Ishikawa (cell line): ENCODE data around the gene ITSN2.

Experiments
- CEBPB ChIP-seq: IDR thresholded peaks from 2 replicates; pipeline ENCODE4 v1.6.1; 2012
- EGR1 ChIP-seq: IDR thresholded peaks from 2 replicates; pipeline ENCODE4 v1.6.1; 2012
- EP300 ChIP-seq: IDR thresholded peaks from 2 replicates; pipeline ENCODE4 v1.6.1; 2012; ENCODE audit warnings: borderline replicate concordance
- FOXM1 ChIP-seq: IDR thresholded peaks from 2 replicates; pipeline ENCODE4 v1.6.1; 2012; ENCODE audit warnings: low read depth, borderline replicate concordance
- MAX ChIP-seq: IDR thresholded peaks from 2 replicates; pipeline ENCODE4 v1.6.1; 2012
- NFIC ChIP-seq: IDR thresholded peaks from 2 replicates; pipeline ENCODE4 v1.6.1; 2012
- RAD21 ChIP-seq: IDR thresholded peaks from 2 replicates; pipeline ENCODE4 v1.6.1; 2012; ENCODE audit warnings: low read depth
- REST ChIP-seq: IDR thresholded peaks from 2 replicates; pipeline ENCODE4 v1.6.1; 2012; ENCODE audit warnings: low read depth, mild to moderate bottlenecking
- YY1 ChIP-seq: IDR thresholded peaks from 2 replicates; pipeline ENCODE4 v1.6.1; 2012; ENCODE audit warnings: low read depth
- ZBTB7A ChIP-seq: IDR thresholded peaks from 2 replicates; pipeline ENCODE4 v1.6.1; 2012; ENCODE audit warnings: low read depth
- TF ChIP-seq, protein P1 (sequence below): IDR thresholded peaks from 2 replicates; pipeline ENCODE4 v1.6.1; 2012

DNA sequence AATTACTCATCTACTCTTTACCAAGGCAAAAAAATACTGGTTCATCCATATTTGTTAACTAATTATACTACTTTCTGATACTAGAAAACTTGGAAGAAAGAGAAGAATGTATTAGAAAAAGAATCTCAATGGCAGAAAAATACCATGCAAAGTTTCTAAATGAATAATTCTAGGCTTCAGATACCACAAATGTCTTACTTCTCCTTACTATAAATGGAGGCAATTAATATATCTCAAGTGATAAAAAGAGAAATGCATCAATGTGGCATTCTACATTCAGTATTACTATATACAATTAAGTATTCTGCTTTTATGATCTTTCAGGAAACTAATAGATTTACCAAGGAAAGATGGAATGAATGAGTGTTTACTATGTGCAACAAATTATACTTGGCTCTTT is 85.5 kb downstream of the ITSN2 start:
- TF ChIP-seq EP300 (no peak), CEBPB (no peak), RAD21 (no peak), REST (no peak), NFIC (no peak), ZBTB7A (no peak), YY1 (no peak), EGR1 (no peak), FOXM1 (no peak), MAX (no peak)
- TF ChIP-seq, protein P1, sequence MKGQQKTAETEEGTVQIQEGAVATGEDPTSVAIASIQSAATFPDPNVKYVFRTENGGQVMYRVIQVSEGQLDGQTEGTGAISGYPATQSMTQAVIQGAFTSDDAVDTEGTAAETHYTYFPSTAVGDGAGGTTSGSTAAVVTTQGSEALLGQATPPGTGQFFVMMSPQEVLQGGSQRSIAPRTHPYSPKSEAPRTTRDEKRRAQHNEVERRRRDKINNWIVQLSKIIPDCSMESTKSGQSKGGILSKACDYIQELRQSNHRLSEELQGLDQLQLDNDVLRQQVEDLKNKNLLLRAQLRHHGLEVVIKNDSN = no peak
